Transverse colon (tissue), 4 donors: ENCODE measurements around the gene RORC. TPM values are rescaled to one million over a fixed set of nuclear protein-coding genes. Genes with fewer than 3 reads are reported as not detected.

ENCODE experiments used
- DNase-seq: peaks from one replicate; pipeline ENCODE4 v3.0.0-alpha.2; 2019
- H3K27ac ChIP-seq, 4 donors: fragments of 200-600 bp; sonication (generic); 2 replicates each; pipeline ENCODE4 v1.5.1; 2016 to 2018; ENCODE audit warnings: inconsistent platforms in 4 of 4
- H3K27me3 ChIP-seq: fragments of 200-600 bp; sonication (generic); 2 replicates; pipeline ENCODE4 v1.5.1; 2017; ENCODE audit warnings: inconsistent platforms
- H3K36me3 ChIP-seq, 4 donors: fragments of 200-600 bp; sonication (generic); 2 replicates each; pipeline ENCODE4 v1.5.1; 2017 to 2019; ENCODE audit warnings: inconsistent platforms in 4 of 4
- H3K4me1 ChIP-seq, 4 donors: fragments of 200-600 bp; sonication (generic); 2 replicates each; pipeline ENCODE4 v1.5.1; 2017 to 2020; ENCODE audit warnings: inconsistent platforms in 4 of 4
- H3K4me3 ChIP-seq, 4 donors: fragments of 200-600 bp; sonication (generic); 1 replicate in 1 of 4; 2 replicates in 3 of 4; pipeline versions ENCODE4 v1.5.1 to v1.6.1; 2017 to 2019; ENCODE audit warnings: inconsistent platforms in 4 of 4
- H3K9me3 ChIP-seq, 2 donors: fragments of 200-600 bp; sonication (generic); 2 replicates each; pipeline ENCODE4 v1.5.1; 2017 to 2019; ENCODE audit warnings: inconsistent platforms in 2 of 2
- EP300 ChIP-seq: sonication (generic); formaldehyde crosslinking; IDR thresholded peaks from one replicate; pipeline ENCODE4 v1.6.1; 2017; ENCODE audit warnings: antibody characterized with exemption, low read depth
- POLR2A ChIP-seq: fragments of 450-650 bp; IDR thresholded peaks from one replicate; pipeline ENCODE4 v1.6.1; 2016; ENCODE audit warnings: antibody characterized with exemption, mild to moderate bottlenecking, moderate library complexity
- POLR2AphosphoS5 ChIP-seq, 3 donors: sonication (generic); formaldehyde crosslinking; IDR thresholded peaks; one replicate each; pipeline ENCODE4 v1.6.1; 2016; ENCODE audit warnings: antibody characterized with exemption in 3 of 3
- WGBS, 2 donors: methylation state at CpG; one replicate each; pipeline ENCODE4 v1.1.5; 2018; ENCODE audit warnings: low coverage in 1 of 2; 5-methylcytosine and 5-hydroxymethylcytosine counted together
- in situ Hi-C, 4 donors: fragments of 200-750 bp; cut with MboI; loops; one replicate each; pipeline versions ENCODE4 v1.15.0 to v1.15.1; 2017; ENCODE audit warnings: low sequenced_read_pairs in 3 of 4, low pct_ligation_motif_present in 1 of 4, low pct_unique_long_range_greater_than_20kb in 1 of 4
- intact Hi-C: fragments of 100-400 bp; cut with DNase I; formaldehyde crosslinking; loops from one replicate; pipeline ENCODE4 v1.15.1; 2023; ENCODE audit warnings: low total_unique reads
- total RNA-seq, 4 donors: library from RNA; depleted of rRNA; stranded (reverse); fragments of >200 nt; gene quantifications; one replicate each; pipeline ENCODE4 v1.1.0, GENCODE V29; 2016
- TF ChIP-seq, protein P1 (sequence below), 5 experiments: fragments of 200-600 bp in 3 of 5; fragments of 450-650 bp in 2 of 5; sonication (generic) in 3 of 5; IDR thresholded peaks; 1 replicate in 2 of 5; 2 replicates in 3 of 5; pipeline ENCODE4 v1.5.1; 2016 to 2017; ENCODE audit warnings: antibody characterized with exemption in 5 of 5, inconsistent platforms in 3 of 5, mild to moderate bottlenecking in 2 of 5, moderate library complexity in 1 of 5

The RORC gene
- total RNA-seq, 4 donors from 2014 or later = 3.4 to 34.3 (median 32.0) TPM

DNA sequence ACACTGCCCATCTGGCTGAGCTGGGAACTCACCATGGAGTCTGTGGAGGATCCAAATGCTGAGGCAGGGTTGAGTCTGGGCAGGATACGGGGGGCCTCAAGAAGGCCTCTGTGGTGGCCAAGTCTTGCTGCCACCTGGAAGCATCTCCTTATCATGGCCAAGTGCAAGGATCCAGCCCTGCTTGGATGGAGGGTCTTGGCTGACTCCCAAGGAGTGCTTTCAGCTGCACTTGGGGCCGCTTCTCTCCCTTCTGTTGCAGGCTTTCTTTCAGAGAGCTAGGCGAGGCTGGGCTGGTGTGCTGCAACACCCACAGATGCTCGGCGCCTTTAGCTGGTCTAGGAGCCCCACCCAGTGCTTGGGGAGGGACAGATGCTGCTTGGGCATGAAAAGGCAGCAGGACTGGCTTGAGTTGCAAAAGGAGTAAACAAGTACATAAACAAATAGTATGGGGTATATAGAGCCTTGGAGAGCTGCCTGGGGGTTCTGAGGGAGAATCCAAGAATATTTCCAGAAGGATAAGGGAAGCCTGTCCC lies 21.9 kb upstream of the RORC start, which contains the start of gene THEM5:
TSS of gene THEM5 (minus strand) at position 302 of the 533 bp plus-strand sequence. CDS start at position 155, 147 bp downstream.
- intact Hi-C loops (no loop called here), in situ Hi-C loops (no loop called here)
- no peak within 1 kb of the TSS for H3K4me3 ChIP-seq
- 58% methylated on average over 5 of the region's 5 CpGs; no CpG with 5 or more reads in 1 of the 2 donors for WGBS, 2 donors
- no peak for TF ChIP-seq POLR2AphosphoS5 (IDR thresholded peaks at IDR 0.05)
- no peak for TF ChIP-seq POLR2A
- TF ChIP-seq, protein P1, sequence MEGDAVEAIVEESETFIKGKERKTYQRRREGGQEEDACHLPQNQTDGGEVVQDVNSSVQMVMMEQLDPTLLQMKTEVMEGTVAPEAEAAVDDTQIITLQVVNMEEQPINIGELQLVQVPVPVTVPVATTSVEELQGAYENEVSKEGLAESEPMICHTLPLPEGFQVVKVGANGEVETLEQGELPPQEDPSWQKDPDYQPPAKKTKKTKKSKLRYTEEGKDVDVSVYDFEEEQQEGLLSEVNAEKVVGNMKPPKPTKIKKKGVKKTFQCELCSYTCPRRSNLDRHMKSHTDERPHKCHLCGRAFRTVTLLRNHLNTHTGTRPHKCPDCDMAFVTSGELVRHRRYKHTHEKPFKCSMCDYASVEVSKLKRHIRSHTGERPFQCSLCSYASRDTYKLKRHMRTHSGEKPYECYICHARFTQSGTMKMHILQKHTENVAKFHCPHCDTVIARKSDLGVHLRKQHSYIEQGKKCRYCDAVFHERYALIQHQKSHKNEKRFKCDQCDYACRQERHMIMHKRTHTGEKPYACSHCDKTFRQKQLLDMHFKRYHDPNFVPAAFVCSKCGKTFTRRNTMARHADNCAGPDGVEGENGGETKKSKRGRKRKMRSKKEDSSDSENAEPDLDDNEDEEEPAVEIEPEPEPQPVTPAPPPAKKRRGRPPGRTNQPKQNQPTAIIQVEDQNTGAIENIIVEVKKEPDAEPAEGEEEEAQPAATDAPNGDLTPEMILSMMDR (IDR thresholded peaks at IDR 0.05) = no peak
- no peak for TF ChIP-seq EP300
- no peak within 1 kb of the TSS for H3K27ac ChIP-seq
- peaks cover 8% of the 10 kb centered on the region for H3K27me3 ChIP-seq
- H3K9me3 ChIP-seq = no peaks in the 10 kb centered on the region
- H3K4me1 ChIP-seq = no peaks in the 10 kb centered on the region
- no peak for DNase-seq
- no peaks in the 10 kb centered on the region for H3K36me3 ChIP-seq

DNA sequence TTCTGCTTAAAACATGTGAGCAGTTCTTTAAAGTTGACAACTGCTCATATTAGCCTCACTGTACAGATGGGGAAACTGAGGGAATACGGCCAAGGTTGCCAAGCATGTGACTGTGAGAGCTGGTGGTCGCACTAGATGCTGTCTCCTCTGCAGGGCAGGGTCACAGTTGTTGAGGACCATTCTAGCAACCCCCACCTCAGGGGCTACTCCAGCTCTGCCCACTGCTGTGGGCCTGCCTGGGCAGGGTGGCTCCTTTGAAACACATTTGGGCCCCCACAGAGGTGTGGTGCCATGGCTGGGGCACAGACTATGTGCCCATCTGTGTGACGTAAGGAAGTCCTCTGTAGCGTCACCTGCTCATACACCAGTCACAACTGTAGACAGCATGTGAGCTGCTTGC lies 21.1 kb upstream of the RORC start:
- no peaks in the 10 kb centered on the region for H3K4me1 ChIP-seq
- no peak for TF ChIP-seq POLR2AphosphoS5 (IDR thresholded peaks at IDR 0.05)
- TF ChIP-seq, protein P1 (IDR thresholded peaks at IDR 0.05) = no peak
- no peak for TF ChIP-seq POLR2A
- TF ChIP-seq EP300 = no peak
- no peaks in the 10 kb centered on the region for H3K9me3 ChIP-seq
- H3K27ac ChIP-seq = no peak overlapping the region
- 93% methylated on average over 4 of the region's 4 CpGs; no CpG with 5 or more reads in 1 of the 2 donors for WGBS, 2 donors
- in situ Hi-C loops (no loop called here), intact Hi-C loops (no loop called here)
- DNase-seq = no peak
- H3K27me3 ChIP-seq = peaks cover 8% of the 10 kb centered on the region
- no peak overlapping the region for H3K4me3 ChIP-seq
- H3K36me3 ChIP-seq = no peaks in the 10 kb centered on the region

DNA sequence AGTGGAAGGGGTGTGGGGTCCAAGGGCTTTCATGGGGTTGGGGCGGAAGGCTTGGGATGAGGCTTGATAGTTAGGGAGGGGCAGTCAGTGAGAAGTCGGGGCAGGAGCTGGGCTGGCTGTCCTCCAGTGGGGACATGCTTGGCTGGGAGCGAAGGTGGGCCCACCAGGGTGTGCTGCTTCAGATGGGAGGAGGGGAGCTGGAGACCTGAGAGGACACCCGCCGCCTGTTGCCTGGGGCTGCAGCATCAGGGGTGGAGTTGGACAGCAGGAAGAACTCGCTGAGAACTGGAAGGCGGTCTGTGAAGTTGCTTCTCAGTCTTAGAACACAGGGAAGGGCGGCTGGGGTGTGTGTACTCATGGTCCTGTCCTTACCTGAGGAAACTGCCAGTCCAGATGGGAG lies 20.3 kb upstream of the RORC start:
- Histone ChIP-seq H3K36me3 (no peaks in the 10 kb centered on the region), H3K4me1 (no peaks in the 10 kb centered on the region), H3K9me3 (no peaks in the 10 kb centered on the region), H3K4me3 (no peak overlapping the region), H3K27ac (no peak overlapping the region), H3K27me3 (peaks cover 8% of the 10 kb centered on the region)
- intact Hi-C loops = no loop called here
- no peak for DNase-seq
- WGBS, 2 donors = 84% methylated on average over 8 of the region's 8 CpGs; no CpG with 5 or more reads in 1 of the 2 donors
- in situ Hi-C loops = no loop called here
- TF ChIP-seq, protein P1 (IDR thresholded peaks at IDR 0.05) = no peak
- TF ChIP-seq EP300 (no peak), POLR2A (no peak), POLR2AphosphoS5 (IDR thresholded peaks at IDR 0.05) (no peak)

DNA sequence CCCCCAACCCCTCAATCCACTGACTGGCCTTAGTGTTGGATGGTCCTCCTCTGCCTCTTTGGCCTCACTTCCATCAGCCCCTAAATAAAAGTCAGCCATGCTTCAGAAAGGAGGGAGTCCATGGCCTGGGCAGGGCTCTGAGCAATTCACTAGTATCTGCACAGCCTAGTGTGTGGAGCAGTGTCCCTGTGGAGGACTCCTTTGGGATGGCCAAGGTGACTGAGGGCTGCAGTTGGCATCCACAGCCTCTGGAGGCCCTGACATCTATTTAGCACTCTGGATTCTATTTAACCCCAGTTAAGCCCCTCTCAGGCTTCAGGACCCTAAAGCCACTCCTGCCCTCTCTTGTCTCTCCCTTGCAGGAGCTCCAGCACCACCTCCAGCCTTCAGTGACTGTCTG lies 18.3 kb upstream of the RORC start:
- no peaks in the 10 kb centered on the region for H3K36me3 ChIP-seq
- in situ Hi-C loops (no loop called here), intact Hi-C loops (no loop called here)
- no peaks in the 10 kb centered on the region for H3K9me3 ChIP-seq
- no peak for DNase-seq
- TF ChIP-seq POLR2AphosphoS5 (IDR thresholded peaks at IDR 0.05) = no peak
- TF ChIP-seq, protein P1 (IDR thresholded peaks at IDR 0.05) = no peak
- no peak for TF ChIP-seq POLR2A
- peaks cover 13% of the 10 kb centered on the region for H3K27me3 ChIP-seq
- no peaks in the 10 kb centered on the region for H3K4me1 ChIP-seq
- H3K4me3 ChIP-seq = no peak overlapping the region
- H3K27ac ChIP-seq = no peak overlapping the region
